Measurements from ENCODE around the gene WDR35. TPM values are rescaled to one million over a fixed set of nuclear protein-coding genes. Genes with fewer than 3 reads are reported as not detected.

The WDR35 gene
- total and polyA plus RNA-seq, 2 donors (not counting 3 experiments of a cell fraction or from before 2014, with no cell fraction given) = 3.6 to 8.0 TPM

DNA sequence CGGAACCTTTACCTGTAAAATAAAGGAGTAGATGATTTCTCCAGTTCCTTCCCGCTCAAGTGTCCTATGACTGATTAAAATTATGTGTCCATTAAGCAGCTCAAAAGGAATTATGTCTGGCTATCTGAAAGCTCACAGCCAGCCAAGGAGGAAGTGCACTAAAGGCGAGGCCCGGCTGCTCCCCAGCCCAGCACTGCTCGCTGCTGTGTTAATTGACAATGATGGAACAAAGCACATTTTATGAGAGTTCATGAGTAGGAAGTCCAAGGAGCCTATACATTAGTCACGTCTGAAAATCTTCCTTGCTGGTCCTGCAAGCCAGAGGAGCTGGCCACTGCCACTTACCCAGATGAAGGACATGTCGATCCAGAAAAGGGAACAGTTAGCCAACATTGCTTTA is 102.4 kb downstream of the WDR35 start:
- Histone ChIP-seq H3K9me1 (replicated peaks; ENCODE audit: control insufficient read depth, extremely low read depth, insufficient read depth, low read length) (no peaks in the 10 kb centered on the region), H3K27me3 (ENCODE audit: control insufficient read depth in 2 of 2, insufficient read depth in 2 of 2, low read length in 2 of 2) (no peaks in the 10 kb centered on the region), H3K27ac (ENCODE audit: insufficient read depth, low read depth, low read length) (no peak overlapping the region), H2AFZ (ENCODE audit: low read depth, low read length) (no peak overlapping the region), H4K20me1 (replicated peaks; ENCODE audit: control insufficient read depth, extremely low read depth, insufficient read depth, low read length) (no peaks in the 10 kb centered on the region), H3K4me3 (replicated peaks in 1 of 3; ENCODE audit: insufficient read depth in 1 of 3, low read depth in 1 of 3, low read length in 3 of 3) (no peak overlapping the region), H3K9me3 (replicated peaks; ENCODE audit: control insufficient read depth, insufficient read depth, low read length) (no peaks in the 10 kb centered on the region), H3K36me3 (ENCODE audit: control insufficient read depth in 2 of 2, extremely low read depth in 1 of 2, insufficient read depth in 2 of 2, low read length in 2 of 2) (no peaks in the 10 kb centered on the region), H3K9ac (replicated peaks; ENCODE audit: extremely low read depth, insufficient read depth, low read length) (no peak overlapping the region), H3K4me2 (ENCODE audit: insufficient read depth, low read length) (no peak overlapping the region), H3K4me1 (ENCODE audit: control insufficient read depth, extremely low read depth, insufficient read depth, low read length) (peaks cover 3% of the 10 kb centered on the region), H3K79me2 (ENCODE audit: control insufficient read depth, insufficient read depth, low read length) (no peaks in the 10 kb centered on the region)
- ChIA-PET POLR2A (no interaction called here), CTCF (no interaction called here)
- no peak for TF ChIP-seq JUN (IDR thresholded peaks at IDR 0.05; ENCODE audit: borderline replicate concordance, insufficient read depth, insufficient read length, low read depth)
- TF ChIP-seq POLR2A (IDR thresholded peaks at IDR 0.05; ENCODE audit: low read depth, low read length) = no peak
- no peak for TF ChIP-seq MYC (IDR thresholded peaks at IDR 0.05; ENCODE audit: low read depth, low read length)
- no peak for TF ChIP-seq EZH2 (IDR thresholded peaks at IDR 0.05; ENCODE audit: borderline replicate concordance, low read depth, low read length, severe bottlenecking)
- no peak for TF ChIP-seq FOS (IDR thresholded peaks at IDR 0.05; ENCODE audit: borderline replicate concordance, insufficient read depth, low read length)
- no peak for TF ChIP-seq POLR2AphosphoS5 (IDR thresholded peaks at IDR 0.05; ENCODE audit: insufficient read depth, low read depth, low read length)
- TF ChIP-seq, protein P1, sequence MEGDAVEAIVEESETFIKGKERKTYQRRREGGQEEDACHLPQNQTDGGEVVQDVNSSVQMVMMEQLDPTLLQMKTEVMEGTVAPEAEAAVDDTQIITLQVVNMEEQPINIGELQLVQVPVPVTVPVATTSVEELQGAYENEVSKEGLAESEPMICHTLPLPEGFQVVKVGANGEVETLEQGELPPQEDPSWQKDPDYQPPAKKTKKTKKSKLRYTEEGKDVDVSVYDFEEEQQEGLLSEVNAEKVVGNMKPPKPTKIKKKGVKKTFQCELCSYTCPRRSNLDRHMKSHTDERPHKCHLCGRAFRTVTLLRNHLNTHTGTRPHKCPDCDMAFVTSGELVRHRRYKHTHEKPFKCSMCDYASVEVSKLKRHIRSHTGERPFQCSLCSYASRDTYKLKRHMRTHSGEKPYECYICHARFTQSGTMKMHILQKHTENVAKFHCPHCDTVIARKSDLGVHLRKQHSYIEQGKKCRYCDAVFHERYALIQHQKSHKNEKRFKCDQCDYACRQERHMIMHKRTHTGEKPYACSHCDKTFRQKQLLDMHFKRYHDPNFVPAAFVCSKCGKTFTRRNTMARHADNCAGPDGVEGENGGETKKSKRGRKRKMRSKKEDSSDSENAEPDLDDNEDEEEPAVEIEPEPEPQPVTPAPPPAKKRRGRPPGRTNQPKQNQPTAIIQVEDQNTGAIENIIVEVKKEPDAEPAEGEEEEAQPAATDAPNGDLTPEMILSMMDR (IDR thresholded peaks at IDR 0.05; ENCODE audit: extremely low read depth in 1 of 2, insufficient read depth in 1 of 2, low read depth in 1 of 2, low read length in 2 of 2) = no peak
- no peak for TF ChIP-seq GATA2 (IDR thresholded peaks at IDR 0.05; ENCODE audit: insufficient read depth, insufficient read length, low read depth, low read length)
- TF ChIP-seq, protein P2, sequence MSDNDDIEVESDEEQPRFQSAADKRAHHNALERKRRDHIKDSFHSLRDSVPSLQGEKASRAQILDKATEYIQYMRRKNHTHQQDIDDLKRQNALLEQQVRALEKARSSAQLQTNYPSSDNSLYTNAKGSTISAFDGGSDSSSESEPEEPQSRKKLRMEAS (IDR thresholded peaks at IDR 0.05; ENCODE audit: insufficient read depth, insufficient read length) = no peak
- intact Hi-C loops (cut with micrococcal nuclease) (no loop called here), dilution Hi-C loops (cut with MboI; ENCODE audit: extremely low pct_ligation_motif_present, low sequenced_read_pairs) (no loop called here)
- DNase-seq (ENCODE audit: low read depth, low spot score) = no peak
- no TSS peak for BruUV-seq (replicated peaks)
- FAIRE-seq = no peak
